ENCODE results near the gene ATP8B1. TPM values are rescaled to one million over a fixed set of nuclear protein-coding genes. Genes with fewer than 3 reads are reported as not detected.
A peak's percentile ranks its signal among the peaks of the same experiment; 100 is the strongest.

The ATP8B1 gene
- total and polyA plus RNA-seq, 9 of the 15 experiments (the other 6 are each of a cell fraction or from before 2014, with no cell fraction given): 0.01 to 0.22 (median 0.03) TPM; not detected in 3

- TF ChIP-seq MEIS2 (IDR thresholded peaks at IDR 0.05; ENCODE audit: partially characterized antibody) (peak; percentile 48), TAL1 (IDR thresholded peaks at IDR 0.05) (peak; percentile 74; the same call in 1 of the 2 replicates), CBFA2T3 (IDR thresholded peaks at IDR 0.05) (peak; percentile 93), EGR1 (conservative IDR thresholded peaks at IDR 0.05) (peak; percentile 60), KLF16 (IDR thresholded peaks at IDR 0.05) (peak; percentile 33; the same call in 1 of the 2 replicates), ARID1B (IDR thresholded peaks at IDR 0.05) (peak; percentile 79)
Measured at GRCh38 chr18:57832730-57833129, 29.6 kb upstream of the ATP8B1 start (continued).

- FAIRE-seq (no peak), ATAC-seq (no peak), DNase-seq (ENCODE audit: extremely low read depth in 1 of 4, low spot score in 3 of 4) (no peak)
- intact Hi-C loops (cut with micrococcal nuclease): no loop called here
- H3K27ac ChIP-seq (ENCODE audit: extremely low read depth, low read depth, low read length): no peak overlapping the region
- CTCF ChIA-PET (ENCODE audit: low intra/inter-chr PET ratio): no interaction called here
- H3K4me1 ChIP-seq (replicated peaks in 1 of 2; ENCODE audit: control insufficient read depth in 2 of 2, insufficient read depth in 2 of 2, low read length in 2 of 2): peaks cover 0 to 11% of the 10 kb centered on the region in 2 experiments; a peak in 2 of 5 replicates
- no peak overlapping the region for H3K9ac ChIP-seq (ENCODE audit: insufficient read depth in 1 of 2, low read depth in 2 of 2, low read length in 2 of 2)
- 86% methylated on average over 10 of the region's 14 CpGs for WGBS (ENCODE audit: insufficient coverage, low coverage, missing lambda C conversion rate)
- H3K4me3 ChIP-seq: no peak overlapping the region
- TF ChIP-seq ZNF316 (IDR thresholded peaks at IDR 0.05): peak; percentile 71
- TF ChIP-seq THAP12 (CRISPR knock-in tag; IDR thresholded peaks at IDR 0.05): no peak
- TF ChIP-seq MAFG (tag; conservative IDR thresholded peaks at IDR 0.05): 0 out of 2 replicates have a peak, but pooled peaks have one; percentile 22
- peak; percentile 47; the same call in 1 of the 2 replicates for TF ChIP-seq C11orf30 (IDR thresholded peaks at IDR 0.05; ENCODE audit: low read depth)
- no peak for TF ChIP-seq PHF21A (IDR thresholded peaks at IDR 0.05; ENCODE audit: borderline replicate concordance, low read depth)
- peak; percentile 13 for TF ChIP-seq NFYB (IDR thresholded peaks at IDR 0.05; ENCODE audit: extremely low read depth, insufficient read length)
- peak; percentile 46 for TF ChIP-seq ASH1L (IDR thresholded peaks at IDR 0.05; ENCODE audit: borderline replicate concordance, low read depth, partially characterized antibody)
- 0 out of 2 replicates have a peak, but pooled peaks have one; percentile 52 for TF ChIP-seq CC2D1A (IDR thresholded peaks at IDR 0.05)
- in situ Hi-C loops (cut with MboI): no loop called here
- H3K79me2 ChIP-seq (ENCODE audit: control insufficient read depth, insufficient read depth, low read length): no peaks in the 10 kb centered on the region
- H2AFZ ChIP-seq (ENCODE audit: low read depth, low read length): no peak overlapping the region
- 0 out of 2 replicates have a peak, but pooled peaks cover 2% of the 10 kb centered on the region for H3K9me3 ChIP-seq (replicated peaks; ENCODE audit: control insufficient read depth, insufficient read depth, low read depth, low read length)
- no TSS peak for BruUV-seq (replicated peaks)
- no peaks in the 10 kb centered on the region for H4K20me1 ChIP-seq (replicated peaks; ENCODE audit: control insufficient read depth, insufficient read depth, low read length)
- H3K36me3 ChIP-seq (ENCODE audit: control insufficient read depth, insufficient read depth, low read length): no peaks in the 10 kb centered on the region
- H3K9me1 ChIP-seq (ENCODE audit: control insufficient read depth, insufficient read depth, low read length): no peaks in the 10 kb centered on the region
- no peaks in the 10 kb centered on the region for H3K27me3 ChIP-seq (ENCODE audit: control insufficient read depth in 2 of 2, insufficient read depth in 2 of 2, low read length in 2 of 2)
- H3K4me2 ChIP-seq (ENCODE audit: insufficient read depth, low read length): no peak overlapping the region
- POLR2A ChIA-PET: interaction anchor here (1.0 kb wide), 1 partner anchor 8 kb away, joined by 3 read pairs; no protein-coding TSS in a partner anchor
Measured at GRCh38 chr18:57831597-57832377, 28.7 kb upstream of the ATP8B1 start.
